ENCODE data around the gene NAT14. TPM values are rescaled to one million over a fixed set of nuclear protein-coding genes. Genes with fewer than 3 reads are reported as not detected.

Gene NAT14
- total RNA-seq, 1 experiment from 2014 or later = 25.9 TPM

DNA sequence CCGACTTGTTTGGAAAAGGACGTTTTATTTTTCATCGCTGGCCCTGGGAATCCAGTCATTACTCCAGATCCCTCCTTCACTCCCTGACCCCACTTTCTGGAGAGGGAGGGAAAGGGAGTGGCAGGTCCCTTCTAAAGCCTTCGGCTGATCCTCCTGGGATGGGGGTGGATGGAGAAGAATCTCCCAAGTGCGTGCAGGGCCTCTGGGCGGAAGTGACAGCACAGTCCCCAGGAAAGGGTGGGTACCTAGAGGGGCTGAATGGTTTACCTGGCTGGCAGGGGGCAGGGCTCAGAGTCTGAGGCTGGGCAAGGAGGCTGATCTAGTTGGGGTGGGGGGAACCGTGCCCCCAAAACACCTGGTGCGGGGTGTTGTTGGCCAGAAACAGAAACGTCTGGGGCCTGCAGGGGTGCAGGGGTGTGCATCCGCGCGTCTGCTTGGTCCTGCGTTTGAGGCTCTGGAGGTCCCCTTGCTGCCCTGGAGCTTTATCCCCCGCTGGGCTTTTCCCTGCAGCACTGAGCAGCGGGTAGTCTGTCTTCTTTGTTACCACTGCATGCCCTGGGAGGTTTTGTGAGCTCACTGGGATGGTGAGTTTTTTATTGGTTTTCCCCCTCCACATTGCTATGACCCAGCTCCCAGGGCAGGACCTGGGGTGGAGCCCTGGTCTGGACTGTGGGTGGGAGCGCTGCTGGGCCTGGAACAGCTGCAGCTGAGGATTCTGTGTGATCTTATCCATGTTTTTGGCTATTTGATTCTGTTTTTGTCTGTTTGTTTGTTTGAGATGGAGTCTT lies 11.6 kb upstream of the NAT14 start:
- DNase-seq = peak; percentile 74 to 79
- Histone ChIP-seq H3K4me1 (peaks cover 31% of the 10 kb centered on the region), H3K27ac (peak overlapping the region; percentile 37), H3K4me3 (peak overlapping the region; percentile 29), H3K36me3 (no peaks in the 10 kb centered on the region), H3K9me3 (replicated peaks) (no peaks in the 10 kb centered on the region), H3K27me3 (no peaks in the 10 kb centered on the region)

GRCh38 chr19:55474269-55475265 lies 10.4 kb upstream of the NAT14 start:
- no peaks in the 10 kb centered on the region for H3K27me3 ChIP-seq
- no peak overlapping the region for H3K4me3 ChIP-seq
- H3K9me3 ChIP-seq (replicated peaks) = no peaks in the 10 kb centered on the region
- no peak for DNase-seq
- no peaks in the 10 kb centered on the region for H3K36me3 ChIP-seq
- peak overlapping the region; percentile 37 for H3K27ac ChIP-seq
- peaks cover 31% of the 10 kb centered on the region for H3K4me1 ChIP-seq

GRCh38 chr19:55476100-55476775 lies 8.8 kb upstream of the NAT14 start, which contains the start of gene ZNF628:
TSS of gene ZNF628 (plus strand) at chr19:55476617. CDS start at chr19:55479911, 3,294 bp downstream.
- peak; percentile 98 to 99 for DNase-seq
- Histone ChIP-seq H3K4me1 (peaks cover 31% of the 10 kb centered on the region), H3K27ac (peak within 1 kb of the TSS; percentile 73), H3K36me3 (no peaks in the 10 kb centered on the region), H3K27me3 (no peaks in the 10 kb centered on the region), H3K4me3 (peak within 1 kb of the TSS; percentile 84), H3K9me3 (replicated peaks) (no peaks in the 10 kb centered on the region)

DNA sequence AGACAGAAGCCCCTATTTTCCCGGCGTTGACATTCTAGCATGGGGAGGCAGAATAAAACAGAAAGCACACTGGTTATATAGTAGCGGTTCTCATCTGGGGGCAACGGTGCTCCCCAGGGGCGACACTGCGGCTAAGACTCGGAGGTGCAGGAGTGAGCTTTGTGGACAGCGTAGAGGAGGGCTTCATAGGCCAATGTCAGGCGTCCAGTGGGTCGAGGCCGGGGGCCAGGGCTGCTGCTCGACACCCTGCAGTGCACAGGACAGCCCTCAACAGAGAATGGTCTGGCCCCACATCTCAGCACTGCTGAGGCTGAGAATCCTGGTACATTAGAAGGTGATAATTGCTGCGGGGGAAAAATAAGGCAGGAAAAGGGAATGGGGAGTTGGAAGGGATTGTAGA lies 7.1 kb upstream of the NAT14 start:
- Histone ChIP-seq H3K36me3 (no peaks in the 10 kb centered on the region), H3K9me3 (replicated peaks) (no peaks in the 10 kb centered on the region), H3K4me3 (no peak overlapping the region; the same call in 1 of the 2 replicates), H3K4me1 (peaks cover 28% of the 10 kb centered on the region), H3K27ac (no peak overlapping the region), H3K27me3 (no peaks in the 10 kb centered on the region)
- no peak for DNase-seq

DNA sequence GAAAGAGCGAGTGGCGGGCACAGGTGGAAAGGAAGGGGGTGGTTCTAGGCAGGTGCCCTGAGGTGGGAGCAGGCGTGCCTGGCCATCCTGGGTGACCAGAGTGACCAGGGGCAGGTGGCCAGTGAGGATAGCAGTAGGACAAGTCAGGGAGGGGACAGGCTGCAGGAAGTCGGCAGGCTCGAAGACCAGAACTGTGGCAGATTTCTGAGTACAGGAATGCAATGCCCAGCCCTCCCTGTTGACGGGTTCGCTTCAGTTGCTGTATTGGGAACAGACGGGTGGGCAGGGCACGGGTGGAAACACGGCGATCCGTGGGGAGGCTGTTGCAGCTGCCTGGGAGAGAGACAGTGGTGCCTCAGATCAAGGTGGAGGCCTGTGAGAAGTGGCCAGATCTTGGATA lies 6.6 kb upstream of the NAT14 start:
- Histone ChIP-seq H3K9me3 (replicated peaks) (no peaks in the 10 kb centered on the region), H3K4me1 (peaks cover 23% of the 10 kb centered on the region), H3K4me3 (no peak overlapping the region), H3K27me3 (no peaks in the 10 kb centered on the region), H3K27ac (no peak overlapping the region), H3K36me3 (no peaks in the 10 kb centered on the region)
- DNase-seq = no peak

DNA sequence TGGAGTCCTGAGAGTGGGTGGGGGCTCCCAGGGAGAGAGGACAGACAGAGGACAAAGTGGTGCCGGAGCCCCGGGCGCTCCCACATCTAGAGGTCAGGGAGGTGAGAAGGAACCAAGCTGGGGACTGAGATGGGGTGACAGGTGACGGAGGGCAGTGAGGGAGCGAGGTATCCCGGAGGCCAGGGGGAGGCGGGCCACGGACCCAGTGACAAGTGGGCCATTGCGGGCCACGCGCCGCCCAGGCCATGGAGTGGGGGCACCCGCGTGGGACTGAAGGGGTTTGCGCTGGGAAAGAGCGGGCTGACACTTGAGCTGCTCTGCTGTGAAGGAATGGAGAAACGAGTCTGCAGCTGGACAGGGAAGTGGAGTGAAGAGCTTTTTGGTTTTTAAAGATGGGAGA lies 5.9 kb upstream of the NAT14 start:
- no peaks in the 10 kb centered on the region for H3K9me3 ChIP-seq (replicated peaks)
- DNase-seq = no peak
- H3K4me3 ChIP-seq = no peak overlapping the region
- no peak overlapping the region for H3K27ac ChIP-seq
- H3K36me3 ChIP-seq = no peaks in the 10 kb centered on the region
- H3K4me1 ChIP-seq = peaks cover 16% of the 10 kb centered on the region
- H3K27me3 ChIP-seq = no peaks in the 10 kb centered on the region

DNA sequence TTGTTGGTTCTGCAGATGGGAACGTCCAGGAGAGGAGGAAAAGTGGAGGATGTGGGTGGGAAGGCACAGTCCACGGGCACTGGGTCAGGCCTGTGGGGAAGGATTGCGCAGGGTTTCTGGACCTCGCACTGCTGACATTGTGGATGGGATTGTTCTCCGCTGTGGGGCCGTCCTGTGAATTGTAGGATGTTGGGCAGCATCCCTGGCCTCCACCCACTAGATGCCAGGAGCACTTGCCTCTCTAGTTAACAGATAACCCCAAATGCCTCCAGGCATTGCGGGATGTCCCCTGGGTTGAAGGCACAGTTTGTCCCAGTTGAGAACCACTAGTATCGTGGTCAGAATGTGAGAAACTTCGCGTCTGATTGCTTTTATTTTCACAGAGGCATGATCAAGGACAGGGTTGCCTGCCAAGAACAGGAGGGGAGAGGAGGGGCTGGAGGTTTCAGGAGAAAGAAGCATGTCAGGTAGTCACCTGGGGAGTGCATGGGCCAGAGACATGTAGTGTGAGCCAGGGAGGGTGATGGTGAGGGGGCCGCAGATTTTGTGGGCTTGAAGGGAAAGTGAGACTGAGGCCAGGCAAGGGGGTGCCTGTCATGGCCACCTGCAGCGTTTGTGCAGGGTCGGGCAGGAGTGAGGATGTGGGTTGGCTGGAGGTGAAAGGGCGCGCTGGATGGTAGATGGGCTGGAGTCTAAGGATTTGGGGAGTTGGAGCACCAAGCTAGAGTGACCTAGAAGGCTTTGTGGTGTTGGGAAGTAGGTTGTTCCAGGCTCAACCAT lies 5.3 kb upstream of the NAT14 start:
- Histone ChIP-seq H3K9me3 (replicated peaks) (no peaks in the 10 kb centered on the region), H3K4me3 (no peak overlapping the region), H3K27ac (no peak overlapping the region), H3K36me3 (no peaks in the 10 kb centered on the region), H3K27me3 (no peaks in the 10 kb centered on the region), H3K4me1 (peaks cover 14% of the 10 kb centered on the region)
- DNase-seq = no peak

GRCh38 chr19:55481148-55481793 lies 3.7 kb upstream of the NAT14 start:
- Histone ChIP-seq H3K27me3 (no peaks in the 10 kb centered on the region), H3K27ac (no peak overlapping the region), H3K4me1 (peaks cover 13% of the 10 kb centered on the region), H3K36me3 (no peaks in the 10 kb centered on the region), H3K9me3 (replicated peaks) (no peaks in the 10 kb centered on the region), H3K4me3 (no peak overlapping the region)
- DNase-seq = no peak

DNA sequence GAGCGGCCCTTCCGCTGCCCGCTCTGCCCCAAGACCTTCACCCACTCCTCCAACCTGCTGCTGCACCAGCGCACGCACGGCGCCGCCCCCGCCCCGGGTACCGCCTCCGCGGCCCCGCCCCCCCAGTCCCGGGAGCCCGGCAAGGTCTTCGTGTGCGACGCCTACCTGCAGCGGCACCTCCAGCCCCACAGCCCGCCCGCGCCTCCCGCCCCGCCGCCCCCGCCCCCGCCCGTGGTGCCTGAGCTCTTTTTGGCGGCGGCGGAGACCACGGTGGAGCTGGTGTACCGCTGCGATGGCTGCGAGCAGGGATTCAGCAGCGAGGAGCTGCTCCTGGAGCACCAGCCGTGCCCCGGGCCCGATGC lies 3.2 kb upstream of the NAT14 start:
- H3K9me3 ChIP-seq (replicated peaks) = no peaks in the 10 kb centered on the region
- no peaks in the 10 kb centered on the region for H3K27me3 ChIP-seq
- H3K4me1 ChIP-seq = peaks cover 16% of the 10 kb centered on the region
- H3K36me3 ChIP-seq = no peaks in the 10 kb centered on the region
- DNase-seq = no peak
- no peak overlapping the region for H3K27ac ChIP-seq
- no peak overlapping the region for H3K4me3 ChIP-seq

GRCh38 chr19:55482156-55482961 lies 2.6 kb upstream of the NAT14 start:
- no peaks in the 10 kb centered on the region for H3K36me3 ChIP-seq
- H3K9me3 ChIP-seq (replicated peaks) = no peaks in the 10 kb centered on the region
- no peak overlapping the region for H3K4me3 ChIP-seq

GRCh38 chr19:55482967-55483705 lies 1.9 kb upstream of the NAT14 start:
- H3K9me3 ChIP-seq (replicated peaks) = no peaks in the 10 kb centered on the region
- H3K27ac ChIP-seq = no peak overlapping the region
- H3K4me1 ChIP-seq = peaks cover 24% of the 10 kb centered on the region
- no peak for DNase-seq
- no peaks in the 10 kb centered on the region for H3K36me3 ChIP-seq
- H3K4me3 ChIP-seq = no peak overlapping the region
- H3K27me3 ChIP-seq = no peaks in the 10 kb centered on the region

More at GRCh38 chr19:55482156-55482961, 2.6 kb upstream of the NAT14 start:
- no peaks in the 10 kb centered on the region for H3K27me3 ChIP-seq
- no peak for DNase-seq
- peaks cover 21% of the 10 kb centered on the region for H3K4me1 ChIP-seq
- no peak overlapping the region for H3K27ac ChIP-seq

- no peak for DNase-seq
- H3K27ac ChIP-seq = no peak overlapping the region
- no peaks in the 10 kb centered on the region for H3K36me3 ChIP-seq
- H3K4me3 ChIP-seq = peak overlapping the region; percentile 73
- no peaks in the 10 kb centered on the region for H3K9me3 ChIP-seq (replicated peaks)
- no peaks in the 10 kb centered on the region for H3K27me3 ChIP-seq
- peaks cover 26% of the 10 kb centered on the region for H3K4me1 ChIP-seq
These were observed 1.0 kb upstream of the NAT14 start for GRCh38 chr19:55483706-55484592.

Measured in SJCRH30 (cell line).